Activated T-helper 1 cell treated with anti-CD3 and anti-CD28 coated beads, Interleukin-2, amount 50 U/mL, for 16 hours (primary cell): Measurements from ENCODE around the gene SRR.
"Not testable (repeated sequence)": the region's sequence is repeated elsewhere in the genome, so short reads cannot be mapped to it uniquely, and the experiment has no call there.

Experiments used
- DNase-seq, 2 donors: peaks; one replicate each; pipeline ENCODE4 v3.0.0-alpha.2; 2020; ENCODE audit warnings: low read depth in 1 of 2, low spot score in 1 of 2

The SRR gene

GRCh38 chr17:2303204-2304188, at the start of gene SRR, which contains the start of gene SMG6:
Gene SRR, plus strand, starts transcription at chr17:2303950. Its CDS starts 11,611 bp downstream, at chr17:2315561.
Gene SMG6, minus strand, starts transcription at chr17:2303785. Its CDS starts 65 bp downstream, at chr17:2303720.
- peak; percentile 94 to 95 for DNase-seq

GRCh38 chr17:2258830-2259229, 44.9 kb upstream of the SRR start:
- not testable (repeated sequence) for DNase-seq

GRCh38 chr17:2259769-2260536, 43.8 kb upstream of the SRR start:
- peak in 1 of 2 donors; percentile 47 for DNase-seq

- no peak for DNase-seq
Observed at GRCh38 chr17:2262135-2262587, 41.6 kb upstream of the SRR start.

- no peak for DNase-seq
Observed at GRCh38 chr17:2263183-2264066, 40.3 kb upstream of the SRR start.

- no peak for DNase-seq
Observed at GRCh38 chr17:2264067-2264860, 39.5 kb upstream of the SRR start.

GRCh38 chr17:2265166-2265565, 38.6 kb upstream of the SRR start:
- DNase-seq, result not testable (repeated sequence)

- DNase-seq, result peak; percentile 49 to 72
Observed at GRCh38 chr17:2266045-2266864, 37.5 kb upstream of the SRR start.

GRCh38 chr17:2266865-2267228, 36.9 kb upstream of the SRR start:
- no peak for DNase-seq

- DNase-seq, result no peak
Observed at GRCh38 chr17:2267354-2267753, 36.4 kb upstream of the SRR start.

- DNase-seq, result no peak
Observed at GRCh38 chr17:2271985-2272702, 31.6 kb upstream of the SRR start.

- no peak for DNase-seq
Observed at GRCh38 chr17:2274414-2274813, 29.3 kb upstream of the SRR start.

GRCh38 chr17:2275722-2276121, 28.0 kb upstream of the SRR start:
- DNase-seq, result no peak

- DNase-seq, result no peak
Observed at GRCh38 chr17:2277429-2278170, 26.1 kb upstream of the SRR start.

GRCh38 chr17:2279707-2280106, 24.0 kb upstream of the SRR start:
- DNase-seq, result no peak

- DNase-seq, result no peak
Observed at GRCh38 chr17:2282297-2282873, 21.4 kb upstream of the SRR start.

- DNase-seq, result no peak
Observed at GRCh38 chr17:2283302-2283701, 20.4 kb upstream of the SRR start.
